ENCODE results near the gene ARSG.
"Not testable (repeated sequence)": the region's sequence is repeated elsewhere in the genome, so short reads cannot be mapped to it uniquely, and the experiment has no call there.

The ARSG gene

GRCh38 chr17:68290955-68291835, at the start of gene ARSG, which contains the start of gene SLC16A6:
TSS of gene ARSG (plus strand) at chr17:68291495. CDS start at chr17:68307494, 15,999 bp downstream.
TSS of gene SLC16A6 (minus strand) at chr17:68291127. CDS start at chr17:68278320, 12,807 bp downstream.
- DNase-seq (ENCODE audit: insufficient read length, low spot score) (peak; percentile 55), FAIRE-seq (peak; percentile 70)

GRCh38 chr17:68246271-68247028, 44.8 kb upstream of the ARSG start:
- DNase-seq (ENCODE audit: insufficient read length, low spot score) (no peak), FAIRE-seq (no peak)

DNA sequence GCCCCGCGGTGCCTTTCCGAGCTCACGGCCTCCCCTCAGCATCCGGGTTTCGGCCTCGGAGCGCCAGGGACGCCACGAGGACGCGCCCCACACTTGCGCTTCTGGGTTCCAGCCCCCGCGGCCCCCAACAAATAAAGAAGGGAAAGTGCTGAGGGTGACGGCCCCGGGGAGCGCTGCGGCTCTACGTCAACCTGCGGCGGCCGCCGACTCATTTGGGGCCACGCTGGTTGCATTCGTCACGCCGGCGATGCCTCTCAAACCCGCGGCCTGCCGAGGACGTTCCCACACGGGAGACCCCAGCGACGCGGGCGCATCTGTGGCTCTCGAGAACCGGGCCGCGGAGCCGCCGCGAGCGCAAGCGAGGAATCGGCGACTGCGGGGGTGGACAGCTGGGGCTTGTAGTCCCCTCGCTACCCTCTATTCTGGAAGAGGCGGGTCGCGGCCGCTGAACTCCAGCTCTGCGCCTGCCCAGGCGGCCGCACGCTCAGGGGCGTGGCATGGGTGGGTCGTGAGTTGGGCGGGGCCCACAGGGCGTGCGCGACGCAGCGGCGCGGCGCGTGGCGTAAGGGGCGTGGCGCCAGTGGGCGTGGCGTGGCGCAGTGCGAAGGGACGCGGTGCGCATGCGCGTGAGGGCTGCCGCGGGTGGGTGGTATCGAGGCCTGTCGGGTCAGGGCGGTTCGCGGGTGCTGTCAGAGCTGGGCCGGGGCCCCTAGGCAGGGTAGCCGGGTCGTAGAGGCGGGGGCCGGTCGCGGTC, 43.7 kb upstream of the ARSG start, which contains the start of gene AMZ2:
TSS of gene AMZ2 (plus strand) at position 599 of the 754 bp plus-strand sequence. CDS start 2,145 bp downstream, outside the sequence.
- peak; percentile 51 for DNase-seq (ENCODE audit: insufficient read length, low spot score)
- FAIRE-seq = peak; percentile 85

DNA sequence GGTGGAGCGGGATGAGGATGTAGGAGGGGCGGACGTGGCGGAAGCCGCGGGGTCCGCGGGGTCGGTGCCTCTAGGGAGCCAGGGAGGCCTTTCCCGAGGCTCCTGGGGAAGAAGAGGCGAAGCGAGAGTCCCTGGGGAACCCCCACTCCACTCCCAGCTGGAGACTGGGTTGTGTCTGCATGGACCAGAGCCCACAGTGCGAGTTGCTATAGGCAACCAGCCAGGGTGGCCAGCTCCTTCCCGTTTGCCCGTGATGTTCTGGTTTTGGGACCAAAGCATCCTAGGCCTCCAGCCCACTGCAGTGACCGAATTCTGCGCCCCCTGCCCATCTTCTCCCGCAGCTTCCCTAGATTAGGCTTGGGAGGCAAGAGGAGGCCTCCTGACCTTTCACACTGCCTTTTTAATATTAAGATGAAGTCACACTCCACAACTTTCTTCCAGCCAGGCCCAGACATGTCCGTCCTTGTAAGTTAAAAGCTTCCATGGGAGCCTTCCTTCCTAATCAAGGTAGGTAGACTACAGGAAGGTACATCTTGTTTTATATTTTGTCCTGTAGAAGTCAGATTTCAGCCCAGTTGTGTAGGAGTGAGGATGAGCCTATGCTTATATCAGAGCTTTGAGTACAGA, 43.0 kb upstream of the ARSG start:
- DNase-seq (ENCODE audit: insufficient read length, low spot score) (no peak), FAIRE-seq (peak; percentile 23)

- peak; percentile 79 for FAIRE-seq
- DNase-seq (ENCODE audit: insufficient read length, low spot score) = no peak
Observed at GRCh38 chr17:68248891-68249290, 42.4 kb upstream of the ARSG start.

DNA sequence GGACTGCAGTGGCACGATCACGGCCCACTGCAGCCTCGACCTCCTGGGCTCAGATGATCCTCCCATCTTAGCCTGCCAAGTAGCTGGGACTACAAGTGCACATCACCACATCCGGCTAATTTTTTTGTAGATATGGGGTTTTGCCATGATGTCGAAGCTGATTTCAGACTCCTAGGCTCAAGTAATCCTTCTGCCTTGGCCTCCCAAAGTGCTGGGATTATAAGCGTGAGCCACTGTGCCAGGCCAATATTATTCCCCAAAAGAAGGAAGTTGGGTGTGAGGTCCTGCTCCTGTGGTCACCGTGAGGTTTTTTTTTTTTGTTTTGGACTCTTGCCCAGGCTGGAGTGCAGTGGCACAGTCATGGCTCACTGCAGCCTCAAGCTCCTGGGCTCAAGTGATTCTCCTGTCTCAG, 41.9 kb upstream of the ARSG start:
- DNase-seq (ENCODE audit: insufficient read length, low spot score) = no peak
- peak; percentile 18 for FAIRE-seq

DNA sequence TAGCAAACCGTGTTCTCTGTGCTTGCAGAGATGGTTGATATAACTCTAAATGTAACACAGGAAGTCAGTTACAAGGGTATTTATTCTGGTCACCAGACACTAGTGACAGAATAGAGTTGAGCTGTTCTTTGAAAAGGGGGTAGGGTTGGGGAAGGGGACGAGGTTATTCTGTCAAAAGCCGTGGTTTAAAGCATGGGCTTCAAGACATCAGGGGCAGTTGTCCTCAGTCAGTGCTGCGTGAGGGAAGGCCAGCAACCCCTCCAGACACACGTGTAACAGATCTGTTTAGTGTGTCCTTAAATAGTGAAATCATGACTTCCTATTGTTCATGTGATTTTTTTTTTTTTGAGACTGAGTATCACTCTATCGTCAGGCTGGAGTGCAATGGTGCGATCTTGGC, 37.9 kb upstream of the ARSG start:
- DNase-seq (ENCODE audit: insufficient read length, low spot score); FAIRE-seq: not testable (repeated sequence)

- no peak for DNase-seq (ENCODE audit: insufficient read length, low spot score)
Observed at GRCh38 chr17:68255151-68255550, 36.1 kb upstream of the ARSG start.

DNA sequence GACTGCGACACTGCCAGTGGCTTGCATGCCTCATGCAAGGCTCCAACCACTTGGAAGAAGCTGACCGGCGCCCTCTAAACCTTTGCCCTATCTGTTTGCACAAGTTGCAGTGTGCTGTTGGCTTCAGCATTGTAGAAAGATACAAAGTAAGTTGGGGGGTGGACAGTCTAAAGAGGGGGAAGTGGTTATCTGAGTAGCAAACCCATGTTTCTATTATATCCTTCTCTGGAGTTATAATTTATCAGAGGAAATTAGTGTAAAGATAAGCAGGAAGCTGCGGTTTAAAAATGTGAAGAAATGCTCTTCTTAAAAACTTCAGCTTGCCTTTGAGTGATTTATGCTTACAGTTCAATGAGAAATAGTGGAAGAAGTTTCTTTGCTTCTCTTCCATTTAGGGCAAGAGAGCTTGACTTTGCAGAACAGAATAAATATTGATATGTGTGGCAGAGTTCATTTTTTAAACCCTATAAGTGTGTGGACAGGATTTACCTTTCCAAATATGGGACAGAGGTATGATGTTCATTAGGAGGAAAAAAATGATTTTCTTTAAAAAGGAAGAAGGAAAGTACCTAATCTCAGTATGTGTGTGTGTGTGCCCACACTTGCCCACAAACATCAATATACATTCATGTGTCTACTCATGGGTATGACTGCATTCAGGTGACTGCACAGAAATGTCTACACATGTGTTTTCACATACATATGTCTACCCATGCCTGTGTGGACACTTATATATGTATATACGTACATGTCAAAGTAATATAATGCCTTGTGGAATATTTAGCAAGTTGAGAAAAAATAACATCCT, 35.4 kb upstream of the ARSG start:
- DNase-seq (ENCODE audit: insufficient read length, low spot score) (no peak), FAIRE-seq (no peak)

More at GRCh38 chr17:68255151-68255550, 36.1 kb upstream of the ARSG start:
- no peak for FAIRE-seq

DNA sequence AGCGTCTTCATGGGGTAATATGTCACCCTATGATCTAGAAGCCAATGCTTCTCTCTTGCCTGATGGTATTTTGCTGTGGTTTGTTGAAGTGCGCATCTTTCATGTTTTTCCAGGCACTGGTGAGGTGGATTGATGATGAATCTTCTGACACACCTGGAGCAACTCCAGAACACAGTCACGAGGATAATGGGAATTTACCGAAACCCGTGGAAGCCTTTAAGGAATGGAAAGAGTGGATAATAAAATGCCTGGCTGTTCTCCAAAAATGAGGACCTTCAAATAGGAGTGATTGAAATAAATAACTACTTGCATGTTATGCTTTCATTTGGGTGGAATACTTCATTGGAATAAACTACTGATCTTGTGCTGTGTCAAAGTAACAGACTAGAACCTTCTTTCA, 34.6 kb upstream of the ARSG start:
- FAIRE-seq = peak; percentile 55

GRCh38 chr17:68257934-68258333, 33.4 kb upstream of the ARSG start:
- FAIRE-seq = peak; percentile 47
- DNase-seq (ENCODE audit: insufficient read length, low spot score) = no peak

More for the DNA sequence above, 34.6 kb upstream of the ARSG start:
- DNase-seq (ENCODE audit: insufficient read length, low spot score) = not testable (repeated sequence)

GRCh38 chr17:68258890-68259647, 32.2 kb upstream of the ARSG start:
- DNase-seq (ENCODE audit: insufficient read length, low spot score) (peak; percentile 32), FAIRE-seq (peak; percentile 96)

GRCh38 chr17:68259648-68259951, 31.7 kb upstream of the ARSG start:
- DNase-seq (ENCODE audit: insufficient read length, low spot score) = not testable (repeated sequence)
- FAIRE-seq = peak; percentile 77

DNA sequence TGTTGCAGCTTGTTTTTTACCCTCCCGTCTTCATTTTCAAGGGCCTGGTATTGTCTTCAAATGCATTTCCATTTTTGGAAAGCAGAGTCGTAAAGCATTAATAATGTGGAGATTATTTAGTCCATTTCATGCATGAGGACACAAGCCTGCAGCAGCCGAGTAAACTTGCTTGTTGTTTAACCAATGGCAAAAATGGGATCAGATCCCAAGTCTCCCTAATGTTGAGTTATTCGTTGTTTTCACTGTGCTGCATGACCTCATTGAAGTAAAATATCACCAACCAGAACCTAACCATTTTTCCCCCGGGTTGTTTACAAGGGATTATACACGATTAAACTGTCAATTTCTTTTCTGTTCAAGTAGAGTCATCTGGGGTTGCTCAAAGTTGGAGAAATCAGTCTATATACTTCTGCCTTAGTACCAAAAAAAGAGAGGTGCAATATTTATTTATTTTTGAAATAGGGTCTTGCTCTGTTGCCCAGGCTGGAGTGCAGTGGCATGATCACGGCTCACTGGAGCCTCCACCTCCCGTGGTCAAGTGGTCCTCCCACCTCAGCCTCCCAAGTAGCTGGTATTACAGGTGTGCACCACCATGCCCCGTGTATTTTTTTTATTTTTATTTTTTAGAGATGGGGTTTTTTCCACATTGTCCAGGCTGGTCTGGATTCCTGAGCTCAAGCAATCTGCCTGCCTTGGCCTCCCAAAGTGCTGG, 31.1 kb upstream of the ARSG start:
- DNase-seq (ENCODE audit: insufficient read length, low spot score) (no peak), FAIRE-seq (no peak)

- not testable (repeated sequence) for FAIRE-seq; DNase-seq (ENCODE audit: insufficient read length, low spot score)
Observed at GRCh38 chr17:68262467-68262866, 28.8 kb upstream of the ARSG start.

DNA sequence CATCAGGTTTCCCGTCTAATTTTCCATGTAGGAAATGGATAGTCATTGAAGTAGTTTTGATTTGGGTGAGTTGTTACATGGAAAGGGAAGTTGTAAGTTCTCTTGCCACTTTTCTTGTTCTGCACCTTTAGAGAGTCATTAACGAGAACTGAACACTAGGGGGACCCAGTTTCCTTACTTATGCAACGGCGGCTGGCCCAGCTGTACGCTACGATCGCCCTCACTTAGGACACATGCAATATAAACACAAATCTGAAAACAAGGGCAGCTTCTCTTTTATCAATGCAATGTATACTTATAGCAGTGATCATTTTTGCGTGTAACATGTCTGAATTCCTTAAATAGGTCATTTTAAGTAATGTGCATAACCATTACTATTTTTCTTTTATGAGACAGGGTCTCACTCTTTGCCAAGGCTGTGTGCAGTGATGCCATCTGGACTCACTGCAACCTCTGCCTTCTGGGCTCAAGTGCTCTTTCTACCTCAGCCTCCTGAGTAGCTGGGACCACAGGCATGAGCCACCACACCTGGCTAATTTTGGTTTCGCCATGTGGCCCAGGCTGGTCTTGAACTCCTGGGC, 28.1 kb upstream of the ARSG start:
- DNase-seq (ENCODE audit: insufficient read length, low spot score) = not testable (repeated sequence)
- FAIRE-seq = peak; percentile 97

GRCh38 chr17:68265833-68266232, 25.5 kb upstream of the ARSG start:
- not testable (repeated sequence) for FAIRE-seq; DNase-seq (ENCODE audit: insufficient read length, low spot score)

- no peak for FAIRE-seq
- DNase-seq (ENCODE audit: insufficient read length, low spot score) = no peak
Observed at GRCh38 chr17:68273722-68274121, 17.6 kb upstream of the ARSG start.
